Fibroblast of villous mesenchyme (primary cell): ENCODE results near the gene DISC1. TPM values are rescaled to one million over a fixed set of nuclear protein-coding genes. Genes with fewer than 3 reads are reported as not detected.

Experiments
- DNase-seq: peaks from one replicate; pipeline ENCODE4 v3.0.0-alpha.2; 2010; ENCODE audit warnings: low read depth
- H3K4me3 ChIP-seq: 2 replicates; pipeline ENCODE4 v1.5.1; 2011; ENCODE audit warnings: low read depth, mild to moderate bottlenecking, low read length
- total RNA-seq: library from RNA; depleted of rRNA; stranded (reverse); fragments of >200 nt; gene quantifications from 2 replicates; pipeline ENCODE4 v1.2.3, GENCODE V29; 2012
- TF ChIP-seq, protein P1 (sequence below): IDR thresholded peaks from 2 replicates; pipeline ENCODE4 v1.5.1; 2012; ENCODE audit warnings: low read depth, mild to moderate bottlenecking, low read length; ENCODE audit not compliant: insufficient read depth

Gene DISC1
- total RNA-seq, 1 donor, result 9.9 TPM

DNA sequence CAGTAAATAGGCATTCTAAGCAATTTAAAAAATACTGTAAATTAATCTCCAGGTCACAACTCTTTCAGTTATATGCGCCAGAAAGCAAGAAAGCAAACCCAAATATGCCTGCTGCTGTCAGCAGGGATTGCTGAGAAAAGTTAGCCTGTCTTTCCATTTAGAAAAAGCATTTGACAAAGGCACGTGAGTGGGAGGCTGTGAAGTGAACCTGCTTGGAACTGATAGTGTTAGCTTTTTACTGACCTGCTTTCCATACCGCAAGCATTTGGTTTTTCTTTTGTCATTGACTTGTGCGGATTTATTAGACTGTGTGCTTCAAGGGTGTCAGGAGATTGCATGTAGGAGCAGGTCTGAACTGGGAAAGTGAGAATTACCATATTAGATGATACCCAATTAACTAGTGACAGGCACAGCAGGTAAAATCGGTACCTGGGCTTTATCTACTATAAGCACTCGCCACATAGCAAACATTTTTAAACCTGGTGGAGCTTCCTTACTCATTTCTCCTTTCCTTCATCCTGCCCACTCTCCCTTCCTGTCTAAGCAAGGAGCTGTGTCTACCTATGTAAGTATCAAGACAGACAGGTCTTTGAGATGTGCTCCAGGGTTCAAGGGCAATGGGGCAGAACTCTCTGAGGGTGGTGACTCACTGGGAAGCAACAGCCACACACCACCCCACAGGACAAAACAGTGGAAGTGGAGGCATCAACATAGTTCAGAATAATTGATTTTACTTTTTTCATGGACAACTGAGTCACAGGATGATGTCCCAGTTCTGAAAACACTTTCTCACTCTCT lies 323.9 kb downstream of the DISC1 start:
- H3K4me3 ChIP-seq, result no peak overlapping the region
- no peak for DNase-seq
- TF ChIP-seq, protein P1, sequence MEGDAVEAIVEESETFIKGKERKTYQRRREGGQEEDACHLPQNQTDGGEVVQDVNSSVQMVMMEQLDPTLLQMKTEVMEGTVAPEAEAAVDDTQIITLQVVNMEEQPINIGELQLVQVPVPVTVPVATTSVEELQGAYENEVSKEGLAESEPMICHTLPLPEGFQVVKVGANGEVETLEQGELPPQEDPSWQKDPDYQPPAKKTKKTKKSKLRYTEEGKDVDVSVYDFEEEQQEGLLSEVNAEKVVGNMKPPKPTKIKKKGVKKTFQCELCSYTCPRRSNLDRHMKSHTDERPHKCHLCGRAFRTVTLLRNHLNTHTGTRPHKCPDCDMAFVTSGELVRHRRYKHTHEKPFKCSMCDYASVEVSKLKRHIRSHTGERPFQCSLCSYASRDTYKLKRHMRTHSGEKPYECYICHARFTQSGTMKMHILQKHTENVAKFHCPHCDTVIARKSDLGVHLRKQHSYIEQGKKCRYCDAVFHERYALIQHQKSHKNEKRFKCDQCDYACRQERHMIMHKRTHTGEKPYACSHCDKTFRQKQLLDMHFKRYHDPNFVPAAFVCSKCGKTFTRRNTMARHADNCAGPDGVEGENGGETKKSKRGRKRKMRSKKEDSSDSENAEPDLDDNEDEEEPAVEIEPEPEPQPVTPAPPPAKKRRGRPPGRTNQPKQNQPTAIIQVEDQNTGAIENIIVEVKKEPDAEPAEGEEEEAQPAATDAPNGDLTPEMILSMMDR, result no peak

DNA sequence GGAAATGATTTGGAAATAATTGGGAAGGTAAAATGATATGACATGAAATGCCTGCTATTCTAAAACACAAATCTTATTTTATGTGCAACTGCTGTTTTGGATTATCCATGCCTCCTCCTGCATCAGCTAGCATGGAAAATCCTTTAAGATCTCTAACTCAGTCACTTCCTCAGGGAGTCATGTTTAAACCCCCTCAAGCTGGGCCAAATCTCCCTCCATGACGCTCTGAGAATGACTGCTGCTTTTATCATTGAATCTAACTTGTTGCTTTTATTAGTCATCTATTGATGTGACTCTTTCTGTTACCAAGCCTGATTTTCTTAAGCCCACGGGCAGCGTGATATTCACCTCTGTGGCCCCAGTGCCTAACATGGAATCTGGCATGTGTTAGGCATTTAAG lies 324.8 kb downstream of the DISC1 start:
- DNase-seq, result no peak
- no peak overlapping the region for H3K4me3 ChIP-seq
- TF ChIP-seq, protein P1, result no peak

DNA sequence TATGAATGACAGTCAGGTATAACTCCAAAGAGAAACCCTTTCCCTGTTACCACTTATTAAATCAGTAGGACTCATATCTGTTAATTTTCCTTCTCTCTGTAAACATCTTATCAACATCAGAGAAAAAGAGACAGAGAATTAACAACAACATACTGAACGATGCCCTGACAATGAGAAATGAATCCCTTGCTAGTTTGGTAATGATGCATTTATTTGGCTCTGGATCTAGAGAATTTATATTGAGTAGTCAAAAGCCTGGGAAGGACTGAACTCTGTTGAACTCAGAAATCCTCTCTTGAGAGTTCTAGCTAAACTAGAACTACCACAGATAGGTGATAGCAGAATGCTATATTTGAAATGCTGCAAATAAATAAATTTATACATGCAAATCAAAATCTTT lies 325.6 kb downstream of the DISC1 start:
- DNase-seq, result no peak
- TF ChIP-seq, protein P1, result no peak

DNA sequence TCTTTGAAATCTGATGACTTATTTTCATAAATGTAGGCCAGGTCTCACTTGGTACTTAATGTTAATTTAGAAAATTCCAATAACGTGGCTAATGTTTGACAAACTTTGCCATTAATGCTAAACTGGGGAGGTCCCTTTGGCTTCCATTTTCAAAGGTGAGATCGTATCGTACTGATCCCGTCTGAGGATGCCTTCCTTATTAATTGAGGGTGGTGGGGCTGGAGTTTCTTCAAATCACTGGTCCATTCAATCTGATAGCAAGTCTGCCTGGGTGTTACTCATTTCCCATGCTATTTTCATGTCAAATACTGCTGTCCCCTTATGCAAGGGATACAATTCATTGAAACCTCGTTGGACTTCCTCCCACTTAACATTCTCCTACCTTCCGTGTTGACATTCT lies 327.1 kb downstream of the DISC1 start:
- H3K4me3 ChIP-seq, result no peak overlapping the region
- TF ChIP-seq, protein P1, result no peak
- DNase-seq, result no peak

More for the DNA sequence above, 325.6 kb downstream of the DISC1 start:
- no peak overlapping the region for H3K4me3 ChIP-seq

- no peak for DNase-seq
- TF ChIP-seq, protein P1, result no peak
Measured at GRCh38 chr1:231954751-231955150, 328.2 kb downstream of the DISC1 start.

GRCh38 chr1:231957359-231957758 lies 330.8 kb downstream of the DISC1 start:
- H3K4me3 ChIP-seq, result no peak overlapping the region
- TF ChIP-seq, protein P1, result no peak
- no peak for DNase-seq

More at GRCh38 chr1:231954751-231955150, 328.2 kb downstream of the DISC1 start:
- no peak overlapping the region for H3K4me3 ChIP-seq
